GM21723 (cell line): ENCODE data around the gene USP20.

ENCODE experiments used
- ATAC-seq: cut with Tn5 transposase; IDR thresholded peaks from one replicate; pipeline ENCODE4 v1.9.1; 2021; ENCODE audit warnings: mild to moderate bottlenecking, moderate library complexity; ENCODE audit not compliant: unreplicated experiment

The USP20 gene

DNA sequence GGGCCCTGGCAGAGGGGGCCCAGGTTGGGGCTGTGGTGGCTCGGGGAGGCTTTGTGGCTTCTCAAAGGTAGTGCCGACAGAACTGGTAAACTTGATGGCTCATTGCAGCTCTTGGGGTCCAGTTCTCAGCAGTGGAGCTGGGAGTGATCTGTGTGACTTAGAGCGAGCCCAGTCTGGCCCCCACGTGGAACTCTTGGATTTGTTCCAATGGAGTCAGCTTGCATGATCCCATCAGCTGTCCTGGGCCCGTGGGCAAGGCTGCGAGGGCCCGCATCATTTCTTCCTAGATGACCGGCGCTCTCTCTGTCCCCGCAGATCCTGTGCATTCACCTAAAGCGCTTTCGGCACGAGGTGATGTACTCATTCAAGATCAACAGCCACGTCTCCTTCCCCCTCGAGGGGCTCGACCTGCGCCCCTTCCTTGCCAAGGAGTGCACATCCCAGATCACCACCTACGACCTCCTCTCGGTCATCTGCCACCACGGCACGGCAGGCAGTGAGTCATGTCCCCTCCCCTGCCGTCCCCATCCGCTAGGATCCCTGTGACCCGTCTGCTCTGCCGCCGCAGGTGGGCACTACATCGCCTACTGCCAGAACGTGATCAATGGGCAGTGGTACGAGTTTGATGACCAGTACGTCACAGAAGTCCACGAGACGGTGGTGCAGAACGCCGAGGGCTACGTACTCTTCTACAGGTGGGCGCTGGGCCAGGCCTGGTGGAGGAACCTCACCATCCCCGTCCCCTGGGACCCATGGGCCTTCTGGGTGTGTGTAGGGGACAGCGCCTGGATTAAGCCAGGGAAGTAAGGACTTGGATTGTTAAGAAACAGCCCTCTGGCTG, 39.2 kb downstream of the USP20 start:
- no peak for ATAC-seq

DNA sequence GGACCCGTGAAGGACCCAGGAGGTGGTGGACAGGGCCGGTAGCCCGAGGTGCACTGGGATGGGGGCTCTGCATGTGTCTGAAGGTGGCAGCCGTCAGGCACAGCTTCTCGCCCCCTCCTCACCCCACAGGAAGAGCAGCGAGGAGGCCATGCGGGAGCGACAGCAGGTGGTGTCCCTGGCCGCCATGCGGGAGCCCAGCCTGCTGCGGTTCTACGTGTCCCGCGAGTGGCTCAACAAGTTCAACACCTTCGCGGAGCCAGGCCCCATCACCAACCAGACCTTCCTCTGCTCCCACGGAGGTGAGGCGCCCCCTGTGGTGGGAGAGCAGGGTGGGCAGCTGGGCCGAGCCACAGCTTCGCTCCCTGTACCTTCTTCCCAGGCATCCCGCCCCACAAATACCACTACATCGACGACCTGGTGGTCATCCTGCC, 39.9 kb downstream of the USP20 start:
- no peak for ATAC-seq

DNA sequence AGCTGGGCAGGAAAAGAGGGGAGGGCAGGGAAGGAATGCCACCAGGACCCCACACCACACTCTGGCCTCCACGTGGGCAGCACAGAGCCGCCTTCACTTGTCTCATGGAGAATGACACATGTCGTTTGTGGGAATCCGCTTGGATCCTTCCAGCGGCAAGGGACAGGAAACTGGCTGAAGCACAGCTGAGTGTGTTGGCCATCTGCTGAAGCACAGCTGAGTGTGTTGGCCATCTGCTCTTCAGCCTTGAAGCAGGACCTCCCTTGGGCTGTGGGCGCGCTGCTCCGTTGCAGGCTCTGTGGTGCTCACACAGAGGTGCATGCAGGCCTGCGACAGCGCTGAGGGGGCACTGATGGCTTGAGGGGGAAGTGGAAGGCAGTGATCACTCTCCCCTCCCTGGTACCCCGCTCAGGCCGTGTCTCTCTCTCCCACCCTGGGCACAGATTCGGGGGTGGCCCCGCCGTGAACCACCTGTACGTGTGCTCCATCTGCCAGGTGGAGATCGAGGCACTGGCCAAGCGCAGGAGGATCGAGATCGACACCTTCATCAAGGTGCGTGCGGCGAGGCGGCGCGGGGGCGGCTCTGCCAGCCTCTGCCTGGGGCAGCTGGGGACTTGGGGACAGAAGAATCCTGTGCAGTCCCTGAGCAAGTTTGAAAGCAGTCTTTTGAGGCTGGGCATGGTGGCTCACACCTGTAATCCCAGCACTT, 40.6 kb downstream of the USP20 start:
- ATAC-seq = no peak

DNA sequence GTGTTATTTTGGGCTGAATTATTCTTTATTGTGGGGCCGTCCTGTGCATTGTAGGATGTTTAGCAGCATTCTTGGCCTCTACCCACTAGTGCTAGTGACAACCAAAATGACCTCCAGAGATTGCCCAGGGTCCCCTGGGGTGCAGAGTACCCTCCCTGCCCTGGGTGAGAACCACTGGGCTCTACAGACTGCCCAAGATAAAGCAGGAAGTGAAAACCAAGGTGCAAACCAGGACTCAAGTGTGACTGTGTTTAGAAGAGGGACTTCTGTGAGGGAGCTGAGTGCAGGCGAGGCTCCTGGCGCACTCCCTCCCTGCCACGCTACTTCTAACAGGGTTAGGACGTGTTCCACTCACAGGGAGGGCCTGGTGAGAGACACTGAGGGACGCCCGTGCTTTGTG, 41.6 kb downstream of the USP20 start:
- no peak for ATAC-seq

DNA sequence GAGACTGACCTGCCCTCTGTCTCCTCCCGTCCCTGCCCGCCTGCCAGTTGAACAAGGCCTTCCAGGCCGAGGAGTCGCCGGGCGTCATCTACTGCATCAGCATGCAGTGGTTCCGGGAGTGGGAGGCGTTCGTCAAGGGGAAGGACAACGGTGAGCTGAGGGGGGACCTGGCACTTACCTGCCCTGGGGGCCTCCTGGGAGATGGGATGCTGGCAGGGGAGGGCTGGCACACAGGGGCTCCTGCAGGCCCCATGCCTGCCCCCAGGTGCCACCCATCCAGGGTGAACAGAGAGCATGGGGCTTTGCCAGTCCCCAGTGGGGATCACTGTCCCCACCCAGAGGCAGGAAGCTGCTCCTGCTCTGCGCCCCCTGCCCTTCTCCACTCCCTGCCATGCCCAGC, 43.0 kb downstream of the USP20 start:
- no peak for ATAC-seq

DNA sequence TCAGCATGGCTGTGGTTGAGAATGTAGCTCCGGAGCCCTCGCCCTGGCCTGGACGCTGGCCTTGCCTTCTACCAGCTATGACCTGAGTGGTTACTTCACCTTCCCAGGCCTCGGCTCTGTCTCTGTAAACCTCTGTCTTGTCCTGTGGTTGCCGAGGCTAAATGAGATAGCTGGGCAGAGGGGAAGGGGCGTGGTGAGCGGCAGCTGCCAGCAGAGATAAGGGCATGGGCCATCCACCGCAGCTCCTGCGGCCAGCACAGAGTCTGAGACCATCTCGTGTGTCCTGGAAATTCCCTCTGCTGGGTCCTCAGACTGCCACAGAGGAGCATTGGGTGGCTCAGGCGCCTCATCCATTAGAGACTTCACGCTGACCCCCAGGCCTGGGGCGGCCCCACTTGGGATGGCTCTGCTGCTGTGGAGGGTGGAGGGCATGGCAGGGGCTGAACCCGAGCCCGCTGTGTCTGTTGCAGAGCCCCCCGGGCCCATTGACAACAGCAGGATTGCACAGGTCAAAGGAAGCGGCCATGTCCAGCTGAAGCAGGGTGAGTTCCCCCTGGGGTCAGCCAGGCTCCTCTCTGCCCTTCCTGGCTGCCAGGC, 43.9 kb downstream of the USP20 start:
- no peak for ATAC-seq

DNA sequence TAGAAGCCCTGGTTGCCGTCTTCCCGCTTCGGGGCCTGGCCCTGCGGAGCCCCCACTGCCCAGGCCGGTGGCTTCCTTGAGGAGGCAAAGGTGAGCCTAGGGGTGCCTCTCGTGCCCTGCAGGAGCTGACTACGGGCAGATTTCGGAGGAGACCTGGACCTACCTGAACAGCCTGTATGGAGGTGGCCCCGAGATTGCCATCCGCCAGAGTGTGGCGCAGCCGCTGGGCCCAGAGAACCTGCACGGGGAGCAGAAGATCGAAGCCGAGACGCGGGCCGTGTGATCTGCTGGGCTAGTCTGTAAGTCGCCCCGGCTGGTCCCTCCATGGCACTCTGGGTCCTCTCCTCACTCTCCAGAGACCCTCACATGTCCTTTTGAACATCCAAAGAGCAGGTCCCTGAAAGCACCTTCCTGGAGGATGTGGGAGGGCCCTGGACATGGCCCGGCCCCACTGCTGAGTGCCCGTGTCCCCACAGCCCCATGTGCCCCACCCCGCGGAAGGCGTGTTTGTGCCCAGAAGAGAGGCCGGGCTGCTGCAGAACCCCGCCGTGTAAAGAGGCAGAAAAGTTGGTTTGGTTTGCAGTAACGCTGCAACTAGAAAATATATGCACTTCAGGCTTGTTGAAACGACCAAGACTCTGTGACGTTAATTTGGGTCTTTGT, 44.9 kb downstream of the USP20 start:
- no peak for ATAC-seq

DNA sequence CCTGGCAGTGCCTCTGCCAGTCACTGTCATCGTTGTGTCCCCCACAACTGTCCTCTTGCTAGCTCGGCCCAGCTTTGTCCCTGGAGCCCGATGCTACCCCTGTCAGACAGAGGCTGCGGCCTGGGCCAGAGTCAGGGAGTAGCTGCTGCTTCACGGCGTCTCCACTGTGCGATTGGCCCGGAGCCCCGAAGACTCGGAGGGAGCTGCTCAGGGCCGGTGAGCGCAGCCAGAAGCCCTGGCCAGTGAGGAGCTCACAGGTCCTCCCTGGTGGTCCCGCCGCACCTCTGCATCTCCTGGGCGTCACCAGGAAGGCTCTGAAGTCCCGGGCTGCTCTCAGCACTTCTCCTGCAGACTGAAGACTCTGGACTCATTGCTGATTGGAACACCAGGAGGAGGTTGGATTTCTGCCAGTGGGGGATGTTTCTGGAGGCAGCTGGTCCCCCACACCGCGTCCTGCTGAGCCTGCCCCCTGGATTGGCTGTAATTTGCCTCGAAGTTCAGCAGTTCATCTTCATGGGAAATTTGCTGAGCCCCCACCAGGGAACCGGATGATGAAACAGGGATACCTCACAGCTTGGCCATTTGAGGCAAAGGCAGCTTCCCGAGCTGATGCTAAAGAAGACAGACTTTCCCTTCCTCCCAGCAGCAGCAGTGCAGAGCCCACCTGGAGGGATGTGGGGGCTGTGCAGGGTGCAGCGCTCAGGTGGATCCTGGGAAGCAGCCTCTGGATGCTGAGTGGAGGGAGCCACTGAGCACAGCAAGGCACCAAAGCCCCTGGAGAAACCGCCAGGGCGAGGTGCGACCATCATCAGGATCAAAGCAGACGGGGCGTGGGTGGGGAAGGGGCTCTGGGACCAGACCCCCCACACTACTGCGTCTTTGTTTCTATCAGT, 45.6 kb downstream of the USP20 start:
- no peak for ATAC-seq

DNA sequence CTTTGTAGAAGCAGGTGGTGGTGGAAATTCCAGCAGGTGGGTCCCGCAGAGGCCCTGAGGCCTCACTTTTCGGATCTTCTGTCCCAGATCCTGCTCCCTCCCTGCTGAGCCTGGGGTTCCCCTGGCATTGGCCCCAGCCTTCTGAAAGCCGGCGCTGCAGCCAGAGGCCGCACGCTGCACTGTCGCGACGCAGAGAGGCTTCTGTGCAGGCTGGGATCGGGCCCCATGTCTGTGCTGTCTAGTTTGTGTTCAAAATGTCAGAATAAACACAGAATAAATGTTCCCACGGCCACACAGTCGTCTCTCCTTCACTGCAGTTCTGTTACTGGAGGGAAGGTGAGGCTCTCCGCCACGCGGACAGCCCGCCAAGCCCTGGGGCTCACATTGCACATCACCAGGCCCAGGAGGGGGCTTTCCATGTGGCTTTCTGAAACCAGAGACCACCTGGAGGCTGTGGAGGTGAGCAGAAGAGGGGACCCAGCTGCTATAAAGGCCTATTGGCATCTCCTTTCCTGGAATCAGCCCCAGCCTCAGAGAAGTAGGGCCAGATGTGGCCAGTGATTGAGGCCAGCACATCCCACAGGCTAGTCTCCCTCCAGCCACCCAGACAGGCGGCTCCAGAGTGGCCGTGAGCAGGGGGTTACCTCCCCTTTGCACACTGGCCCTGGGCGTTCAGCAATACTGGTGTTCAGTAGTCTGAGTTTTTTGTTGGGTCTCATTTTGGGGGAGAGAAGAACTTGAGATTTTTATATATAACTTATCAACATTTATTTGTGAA, 46.5 kb downstream of the USP20 start:
- no peak for ATAC-seq

DNA sequence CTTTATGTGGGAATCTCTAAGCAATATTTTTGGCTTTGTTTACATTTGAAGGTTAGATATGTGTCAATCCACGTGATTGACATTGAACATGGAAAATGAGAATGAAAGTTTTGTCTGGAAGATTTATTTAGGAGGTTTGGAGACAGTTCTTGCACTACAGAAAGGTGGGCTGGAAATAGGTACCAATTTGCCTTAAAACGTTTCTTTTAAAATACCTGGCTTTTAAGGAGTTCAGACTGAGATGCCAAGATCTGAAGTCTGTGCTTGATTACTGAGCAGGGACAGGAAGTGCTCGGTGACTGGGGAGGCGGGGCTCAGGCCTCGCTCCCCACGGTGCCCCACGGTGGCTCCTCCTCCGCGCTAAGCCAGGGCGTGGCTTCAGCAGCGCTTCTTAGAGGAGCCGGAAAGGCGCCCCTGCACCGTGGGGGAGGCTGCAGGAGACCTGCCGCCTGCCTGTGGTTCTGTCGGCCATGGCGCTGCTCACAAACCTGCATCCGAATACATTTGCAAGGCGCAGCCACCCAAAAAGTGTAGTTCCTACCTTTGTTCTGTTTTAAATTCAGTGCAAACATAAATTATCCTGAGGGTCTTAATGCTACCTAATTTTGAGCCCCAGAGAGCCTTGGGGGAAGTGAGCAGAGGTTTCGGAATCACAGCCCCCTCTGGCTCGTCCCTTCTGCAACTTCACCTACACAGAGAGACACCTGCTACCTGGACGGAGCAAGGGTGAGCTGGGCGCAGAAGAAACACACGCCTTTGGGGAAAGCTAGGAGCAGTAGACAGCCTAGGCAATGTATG, 49.2 kb downstream of the USP20 start:
- ATAC-seq = peak; percentile 46

DNA sequence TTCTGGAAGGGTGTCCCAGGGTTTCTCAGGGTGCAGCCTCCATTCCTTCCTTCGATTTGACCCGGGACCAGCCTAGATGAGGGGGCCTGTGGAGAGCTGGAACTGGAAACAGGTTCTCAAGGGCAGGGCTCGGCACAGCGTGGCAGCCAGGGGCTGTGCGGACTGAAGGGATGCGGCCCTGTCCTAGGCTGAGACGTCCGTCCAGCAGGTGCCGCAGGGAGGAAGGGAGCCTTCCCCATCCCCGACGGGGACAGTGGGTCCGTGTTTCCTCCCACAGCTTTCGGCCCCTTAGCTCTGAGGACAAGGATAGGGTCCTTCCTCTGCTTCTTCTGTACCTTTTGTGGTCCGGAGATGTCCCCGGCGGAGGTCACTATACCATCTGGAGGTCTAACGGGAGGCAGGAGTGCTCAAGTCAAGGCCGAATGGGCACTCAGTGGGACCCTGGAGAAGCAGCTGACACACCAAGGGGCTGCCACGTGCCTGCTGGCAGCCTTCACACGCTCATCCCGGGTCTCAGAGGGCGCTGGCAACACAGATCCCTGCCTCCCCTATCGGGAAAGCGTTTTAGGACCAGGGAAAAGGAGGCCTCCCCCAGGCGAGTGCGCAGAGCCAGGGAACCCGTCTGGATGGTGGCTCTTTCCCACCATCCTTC, 49.9 kb downstream of the USP20 start:
- ATAC-seq = no peak

DNA sequence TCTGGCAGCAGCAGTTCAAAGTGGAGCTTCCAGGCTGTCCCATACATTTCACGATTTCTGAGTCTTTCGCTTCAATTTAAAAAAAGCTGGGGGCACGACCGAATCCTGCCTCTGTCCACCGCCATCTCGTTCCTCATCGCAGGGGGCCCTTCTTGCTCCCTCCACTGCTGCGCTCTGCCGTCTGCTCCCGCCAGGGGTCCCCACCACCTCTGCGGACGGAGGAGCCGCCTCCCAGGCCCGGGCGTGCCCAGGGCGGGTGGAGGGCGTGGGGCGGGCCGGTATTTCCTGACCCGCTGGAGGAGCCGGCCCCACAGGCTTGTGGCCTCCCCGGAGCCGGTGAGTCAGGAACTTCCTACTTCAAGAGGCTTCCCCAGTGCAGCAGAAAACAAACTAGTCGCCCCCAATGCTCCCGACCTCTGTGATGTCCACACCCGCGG, 50.4 kb downstream of the USP20 start:
- peak; percentile 30 for ATAC-seq

DNA sequence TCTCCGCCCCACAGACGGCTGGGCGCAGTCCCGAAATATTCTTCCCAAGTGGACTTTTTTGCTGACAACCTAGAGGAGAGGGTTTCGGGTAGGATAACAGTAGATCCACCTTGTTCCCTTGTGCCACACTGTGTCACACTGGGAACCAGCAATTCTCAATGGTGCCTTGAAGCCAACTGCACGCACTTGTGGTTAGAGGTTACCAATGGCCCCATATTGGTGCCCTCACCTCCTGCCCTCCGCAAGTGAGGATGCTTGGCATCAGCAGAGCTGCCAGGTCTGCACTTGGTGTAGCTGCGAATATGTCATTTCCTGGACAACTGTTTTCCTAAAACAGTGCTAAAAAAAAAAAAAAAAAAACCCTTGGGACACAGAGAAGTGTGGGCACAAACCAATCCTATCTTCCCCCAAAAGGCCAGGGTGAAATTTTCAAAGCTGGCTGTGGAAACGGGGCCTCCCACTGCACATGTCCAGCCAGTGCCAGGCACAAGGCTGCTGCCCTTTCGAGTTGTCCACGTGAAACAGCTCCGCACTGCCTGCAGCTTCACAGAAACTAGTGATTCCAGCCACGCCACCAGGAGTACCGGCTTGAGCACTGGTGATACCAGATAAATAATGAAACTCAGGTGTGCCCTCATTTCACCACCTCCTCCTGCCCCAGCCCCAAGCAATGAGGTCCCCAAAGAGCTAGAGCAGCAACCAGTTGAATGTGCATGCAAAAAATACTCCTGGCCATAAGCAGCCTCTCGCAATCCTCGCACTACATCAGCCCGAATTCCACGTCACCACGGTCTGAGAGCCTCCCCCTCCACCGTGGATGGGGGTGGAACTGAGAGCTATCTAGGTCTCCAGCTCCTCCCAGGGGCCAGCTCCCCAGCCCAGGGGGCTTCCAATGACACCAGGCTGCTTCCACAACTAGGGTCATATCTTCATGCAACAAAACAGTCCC, 51.2 kb downstream of the USP20 start:
- ATAC-seq = no peak

DNA sequence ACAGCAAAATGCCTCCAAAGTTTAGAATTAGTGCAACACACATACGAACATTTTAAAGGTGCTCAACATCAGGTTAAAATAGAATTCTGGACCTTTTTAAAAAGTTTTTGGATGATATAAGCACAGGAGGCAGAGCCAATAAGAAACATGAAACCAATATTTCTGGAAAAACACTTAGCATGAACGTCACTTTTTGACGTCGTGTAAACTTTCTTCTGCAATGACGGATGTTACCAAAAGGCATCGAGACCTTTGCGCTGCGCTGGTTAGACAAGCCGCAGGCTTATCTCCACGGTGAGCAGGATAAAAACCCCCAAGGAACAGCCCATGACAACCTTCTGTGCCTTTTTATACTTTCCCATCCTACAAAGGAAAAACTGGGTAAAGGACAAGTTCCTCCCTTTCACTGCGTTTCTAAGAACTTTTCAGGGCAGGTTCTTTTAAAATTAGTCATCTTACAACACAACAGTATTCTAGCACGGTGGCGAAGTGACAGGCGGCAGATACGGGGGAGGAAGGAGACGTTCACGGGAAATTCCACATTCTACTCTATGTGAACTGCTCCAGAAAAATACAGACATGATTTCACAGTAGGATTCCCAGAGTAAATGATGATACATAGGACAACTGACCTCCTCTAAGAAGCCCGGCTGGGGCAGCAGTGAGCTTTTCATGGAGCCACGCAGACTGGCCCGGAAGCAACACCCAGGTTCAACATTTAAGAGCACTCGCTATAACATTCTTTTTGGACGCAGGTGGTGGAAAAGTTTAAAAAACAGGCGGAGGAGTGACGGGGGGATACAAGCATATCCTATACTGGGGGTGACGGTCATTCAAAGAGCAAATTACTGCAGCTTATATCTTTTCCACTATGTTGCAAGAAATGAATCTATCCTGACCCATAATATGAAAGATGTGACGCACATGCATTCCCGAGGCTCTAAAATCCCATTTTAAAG, 52.4 kb downstream of the USP20 start:
- no peak for ATAC-seq

DNA sequence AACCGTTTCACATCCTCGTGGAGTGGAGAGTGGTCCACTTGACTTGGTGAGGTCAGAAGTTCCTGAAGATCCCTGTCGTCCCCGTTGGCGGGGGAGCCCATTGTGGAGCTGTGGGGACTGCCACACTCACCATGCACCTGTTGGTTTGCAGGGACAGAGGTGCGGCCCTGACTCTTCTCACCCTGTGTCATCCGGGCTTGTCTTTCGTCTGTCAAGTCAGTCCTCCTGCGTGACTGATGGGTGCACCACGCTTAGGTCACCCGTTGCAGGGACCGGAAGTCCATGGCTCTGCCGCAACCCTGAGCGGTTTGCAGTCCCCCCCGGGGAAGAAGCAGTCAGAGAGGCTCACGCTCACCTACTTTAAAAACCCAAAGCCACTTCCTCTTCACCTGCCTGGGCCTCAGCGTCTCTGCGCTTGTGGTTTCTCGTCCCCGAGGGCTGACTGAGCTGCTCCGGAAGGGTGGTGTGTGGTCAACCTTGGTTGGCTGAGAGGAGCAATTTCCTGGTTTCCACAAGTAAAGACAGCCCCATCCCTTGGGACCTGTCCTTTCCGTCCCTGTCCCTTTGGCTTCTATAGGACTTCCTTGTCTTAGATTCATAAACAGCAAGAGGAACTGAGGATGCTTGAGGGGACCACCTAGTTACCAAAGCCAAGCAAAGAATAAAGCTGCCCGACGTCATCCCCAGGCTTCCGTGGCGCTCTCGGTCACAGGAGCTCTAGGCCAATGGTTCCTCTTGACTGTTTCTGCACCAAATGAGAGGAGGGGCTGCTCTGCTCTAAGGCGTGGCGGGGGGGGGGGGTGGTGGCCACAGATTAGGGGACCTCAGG, 53.2 kb downstream of the USP20 start:
- peak; percentile 54 for ATAC-seq
